ENCODE data around the gene SLC4A4.

- no peak for TF ChIP-seq CTCF (IDR thresholded peaks at IDR 0.05; ENCODE audit: insufficient read depth, low read length, poor library complexity, severe bottlenecking)
- no peak for TF ChIP-seq EZH2phosphoT487 (conservative IDR thresholded peaks at IDR 0.05; ENCODE audit: low read length)
These were observed 34.5 kb upstream of the SLC4A4 start for GRCh38 chr4:71304289-71304850.
